ENCODE measurements around the gene MSRB1. TPM values are rescaled to one million over a fixed set of nuclear protein-coding genes. Genes with fewer than 3 reads are reported as not detected.

Gene MSRB1
- 10 to 100 TPM; 44.2 to 65.3 (median 53.2) TPM for total RNA-seq
- polyA plus RNA-seq = 10 to 100 TPM; 50.4 to 83.4 (median 76.1) TPM
- long read RNA-seq, donor 1, transcript MSRB1-201 (4 exons, 1,423 nt) = major isoform, 53 of 57 reads
- long read RNA-seq, donor 1, partial matches to known transcripts = 3 of 57 reads
- long read RNA-seq, donor 1, other reads (novel, unspliced or antisense) = 1 of 57 reads
- long read RNA-seq, donor 2, transcript MSRB1-201 (4 exons, 1,423 nt) = major isoform, 115 of 121 reads
- long read RNA-seq, donor 2, partial matches to known transcripts = 3 of 121 reads
- long read RNA-seq, donor 2, other reads (novel, unspliced or antisense) = 2 of 121 reads

- H3K27me3 ChIP-seq (ENCODE audit: insufficient read depth in 3 of 3, low read length in 2 of 3) = no peaks in the 10 kb centered on the region
- no peak for TF ChIP-seq CTCF (IDR thresholded peaks at IDR 0.05)
- DNase-seq = peak; percentile 100
- H3K36me3 ChIP-seq (ENCODE audit: insufficient read depth in 1 of 2, low read depth in 1 of 2) = peaks cover 7 to 36% of the 10 kb centered on the region in 2 donors
- peak within 1 kb of the TSS; percentile 85 for H3K4me3 ChIP-seq
- ATAC-seq = peak; percentile 83 to 86 (median 84)
- no peaks in the 10 kb centered on the region for H3K9me3 ChIP-seq
- intact Hi-C loops (cut with DNase I) = loop anchor here in 1 of 2 donors (10.0 kb wide), 1 partner anchor 168 kb away; the partner anchor contains the start of genes EME2, MRPS34 and NME3
- peak within 1 kb of the TSS; percentile 89 for H3K27ac ChIP-seq
- WGBS, 3 donors = 1 to 3% (median 3%) methylated on average over 53 to 77 of the region's 77 CpGs
- peaks cover 65% of the 10 kb centered on the region for H3K4me1 ChIP-seq
Observed at GRCh38 chr16:1942810-1943726, at the start of gene MSRB1. Gene MSRB1 (minus strand): TSS chr16:1943199. CDS start chr16:1943156, 43 bp downstream.

GRCh38 chr16:1991948-1992703 lies 49.1 kb upstream of the MSRB1 start:
- peak; percentile 92 to 94 (median 92) for ATAC-seq
- no peak for TF ChIP-seq CTCF (IDR thresholded peaks at IDR 0.05)
- intact Hi-C loops (cut with DNase I) = no loop called here
- Histone ChIP-seq H3K27ac (no peak overlapping the region), H3K4me1 (peaks cover 17% of the 10 kb centered on the region), H3K27me3 (ENCODE audit: insufficient read depth in 3 of 3, low read length in 2 of 3) (peaks cover 0 to 34% (median 20%) of the 10 kb centered on the region in 3 donors), H3K9me3 (no peaks in the 10 kb centered on the region), H3K36me3 (ENCODE audit: insufficient read depth in 1 of 2, low read depth in 1 of 2) (peaks cover 2 to 7% of the 10 kb centered on the region in 2 donors), H3K4me3 (peak overlapping the region; percentile 62)
- DNase-seq = peak; percentile 96 to 98
- 3 to 4% (median 4%) methylated on average over 39 to 96 of the region's 96 CpGs for WGBS, 3 donors

- DNase-seq (peak in 1 of 2 donors; percentile 10), ATAC-seq (no peak)
- H3K36me3 ChIP-seq (ENCODE audit: insufficient read depth in 1 of 2, low read depth in 1 of 2) = peaks cover 0 to 8% of the 10 kb centered on the region in 2 donors
- WGBS, 3 donors = 16 to 19% (median 18%) methylated on average over 20 to 22 of the region's 22 CpGs
- intact Hi-C loops (cut with DNase I) = no loop called here
- H3K9me3 ChIP-seq = no peaks in the 10 kb centered on the region
- H3K27me3 ChIP-seq (ENCODE audit: insufficient read depth in 3 of 3, low read length in 2 of 3) = peaks cover 0 to 34% (median 20%) of the 10 kb centered on the region in 3 donors
- H3K27ac ChIP-seq = no peak overlapping the region
- peak overlapping the region; percentile 62 for H3K4me3 ChIP-seq
- no peak for TF ChIP-seq CTCF (IDR thresholded peaks at IDR 0.05)
- H3K4me1 ChIP-seq = peaks cover 13% of the 10 kb centered on the region
Observed at GRCh38 chr16:1991588-1991947, 48.6 kb upstream of the MSRB1 start.

GRCh38 chr16:1991135-1991551 lies 48.1 kb upstream of the MSRB1 start:
- WGBS, 3 donors = 15 to 18% (median 18%) methylated on average over 17 to 18 of the region's 18 CpGs
- no peak for TF ChIP-seq CTCF (IDR thresholded peaks at IDR 0.05)
- Histone ChIP-seq H3K4me1 (peaks cover 13% of the 10 kb centered on the region), H3K27ac (no peak overlapping the region), H3K36me3 (ENCODE audit: insufficient read depth in 1 of 2, low read depth in 1 of 2) (peaks cover 0 to 12% of the 10 kb centered on the region in 2 donors), H3K4me3 (peak overlapping the region; percentile 7), H3K27me3 (ENCODE audit: insufficient read depth in 3 of 3, low read length in 2 of 3) (peaks cover 0 to 34% (median 20%) of the 10 kb centered on the region in 3 donors), H3K9me3 (no peaks in the 10 kb centered on the region)
- intact Hi-C loops (cut with DNase I) = no loop called here
- peak in 1 of 4 donors; percentile 7 for ATAC-seq
- no peak for DNase-seq

All from psoas muscle (tissue), 8 donors.